ENCODE measurements around the gene SPRTN. TPM values are rescaled to one million over a fixed set of nuclear protein-coding genes. Genes with fewer than 3 reads are reported as not detected.

SPRTN gene
- total RNA-seq, 1 experiment from 2014 or later = 30.4 TPM

DNA sequence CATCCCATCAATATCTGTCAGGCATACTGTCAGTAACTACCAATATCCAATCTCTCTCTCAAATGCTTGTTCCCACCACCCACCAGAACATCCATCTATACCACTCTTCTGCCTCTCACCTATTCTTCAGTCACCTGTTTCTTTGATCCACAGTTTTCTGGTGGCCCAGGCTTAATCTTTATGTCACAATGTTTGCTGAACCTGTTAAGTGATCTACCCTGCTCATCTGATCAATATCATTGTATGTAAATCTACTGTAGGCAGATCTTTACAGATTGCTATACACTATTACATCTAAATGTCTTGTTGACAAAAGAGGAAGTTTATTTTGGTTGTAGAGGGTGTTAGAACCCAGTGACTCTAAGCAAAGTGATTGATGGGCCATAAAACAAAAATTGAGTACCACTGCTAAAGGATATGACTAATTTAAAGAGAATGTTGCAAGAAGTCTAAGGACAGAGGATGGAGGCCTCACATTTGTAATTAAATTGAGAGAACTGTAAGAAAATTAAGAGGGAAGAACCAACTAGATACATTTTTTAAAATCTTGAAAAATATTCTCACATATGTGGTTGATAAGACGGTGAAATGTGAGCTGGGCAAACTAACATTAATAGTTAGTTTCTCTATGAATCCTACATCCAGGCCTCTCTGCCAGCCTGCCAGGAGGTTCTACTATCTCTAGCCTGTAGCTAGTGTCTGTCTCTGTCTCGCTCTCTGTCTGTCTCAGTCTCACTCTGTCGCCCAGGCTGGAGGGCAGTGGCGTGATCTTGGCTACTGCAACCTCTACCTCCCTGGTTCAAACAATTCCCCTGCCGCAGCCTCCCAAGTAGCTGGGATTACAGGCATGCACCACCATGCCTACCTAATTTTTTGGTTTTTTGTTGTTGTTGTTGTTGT, 49.9 kb downstream of the SPRTN start:
- ChIA-PET POLR2A (interaction anchor here (0.6 to 18.4 kb wide), 6 partner anchors 10 to 140 kb away, joined by 3 to 247 read pairs (median 4); partner anchors contain the start of gene EGLN1), CTCF (interaction anchor here (0.6 to 1.7 kb wide), 6 partner anchors 19 to 602 kb away, joined by 3 to 4 read pairs (median 3); no protein-coding TSS in a partner anchor)
- Mint-ChIP-seq H3K27ac (ENCODE audit: low read depth, unreplicated experiment) (peak overlapping the region; percentile 8), H3K27me3 (ENCODE audit: insufficient read depth, unreplicated experiment) (no peaks in the 10 kb centered on the region), H3K4me3 (ENCODE audit: unreplicated experiment) (no peak overlapping the region), H3K36me3 (ENCODE audit: insufficient read depth, unreplicated experiment) (no peaks in the 10 kb centered on the region), H3K4me1 (ENCODE audit: insufficient read depth, unreplicated experiment) (peaks cover 39% of the 10 kb centered on the region), H3K9me3 (ENCODE audit: unreplicated experiment) (no peaks in the 10 kb centered on the region)
- TF ChIP-seq, protein P1, sequence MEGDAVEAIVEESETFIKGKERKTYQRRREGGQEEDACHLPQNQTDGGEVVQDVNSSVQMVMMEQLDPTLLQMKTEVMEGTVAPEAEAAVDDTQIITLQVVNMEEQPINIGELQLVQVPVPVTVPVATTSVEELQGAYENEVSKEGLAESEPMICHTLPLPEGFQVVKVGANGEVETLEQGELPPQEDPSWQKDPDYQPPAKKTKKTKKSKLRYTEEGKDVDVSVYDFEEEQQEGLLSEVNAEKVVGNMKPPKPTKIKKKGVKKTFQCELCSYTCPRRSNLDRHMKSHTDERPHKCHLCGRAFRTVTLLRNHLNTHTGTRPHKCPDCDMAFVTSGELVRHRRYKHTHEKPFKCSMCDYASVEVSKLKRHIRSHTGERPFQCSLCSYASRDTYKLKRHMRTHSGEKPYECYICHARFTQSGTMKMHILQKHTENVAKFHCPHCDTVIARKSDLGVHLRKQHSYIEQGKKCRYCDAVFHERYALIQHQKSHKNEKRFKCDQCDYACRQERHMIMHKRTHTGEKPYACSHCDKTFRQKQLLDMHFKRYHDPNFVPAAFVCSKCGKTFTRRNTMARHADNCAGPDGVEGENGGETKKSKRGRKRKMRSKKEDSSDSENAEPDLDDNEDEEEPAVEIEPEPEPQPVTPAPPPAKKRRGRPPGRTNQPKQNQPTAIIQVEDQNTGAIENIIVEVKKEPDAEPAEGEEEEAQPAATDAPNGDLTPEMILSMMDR (IDR thresholded peaks at IDR 0.05; ENCODE audit: unreplicated experiment) = no peak
- intact Hi-C loops (cut with micrococcal nuclease) = no loop called here
- no TSS peak for BruUV-seq (replicated peaks)
- peak; percentile 51 for DNase-seq (ENCODE audit: unreplicated experiment)

DNA sequence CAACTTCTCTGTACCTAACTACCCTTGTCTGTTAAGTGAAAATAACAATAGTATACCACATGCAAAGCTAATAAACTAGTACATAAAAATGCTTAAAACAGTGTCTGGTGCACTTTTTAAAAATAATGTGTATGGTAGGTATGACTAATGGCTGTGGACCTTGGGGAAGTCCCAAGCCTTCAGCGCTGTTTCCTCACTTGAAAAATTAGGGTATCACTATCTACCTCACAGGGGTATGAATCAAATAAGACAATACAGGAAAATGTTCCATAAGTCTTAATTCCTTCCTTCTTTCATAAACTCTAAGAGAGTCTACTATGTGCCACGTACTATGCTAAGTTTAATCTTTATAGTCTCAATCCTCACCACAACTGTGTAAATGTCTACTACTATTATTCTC, 52.0 kb downstream of the SPRTN start:
- Mint-ChIP-seq H3K4me1 (ENCODE audit: insufficient read depth, unreplicated experiment) (peaks cover 54% of the 10 kb centered on the region), H3K4me3 (ENCODE audit: unreplicated experiment) (no peak overlapping the region), H3K27ac (ENCODE audit: low read depth, unreplicated experiment) (peak overlapping the region; percentile 26), H3K36me3 (ENCODE audit: insufficient read depth, unreplicated experiment) (no peaks in the 10 kb centered on the region), H3K27me3 (ENCODE audit: insufficient read depth, unreplicated experiment) (no peaks in the 10 kb centered on the region), H3K9me3 (ENCODE audit: unreplicated experiment) (no peaks in the 10 kb centered on the region)
- TF ChIP-seq, protein P1 (IDR thresholded peaks at IDR 0.05; ENCODE audit: unreplicated experiment) = no peak
- intact Hi-C loops (cut with micrococcal nuclease) = no loop called here
- no TSS peak for BruUV-seq (replicated peaks)
- peak; percentile 57 for DNase-seq (ENCODE audit: unreplicated experiment)
- ChIA-PET POLR2A (interaction anchor here (0.6 to 18.4 kb wide), 10 partner anchors 9 to 1000 kb away, joined by 3 to 247 read pairs (median 4); partner anchors contain the start of gene EGLN1), CTCF (interaction anchor here (0.6 kb wide), 1 partner anchor 25 kb away, joined by 3 read pairs; no protein-coding TSS in a partner anchor)

GRCh38 chr1:231392389-231393131, 54.5 kb downstream of the SPRTN start:
- no peak for DNase-seq (ENCODE audit: unreplicated experiment)
- ChIA-PET POLR2A (interaction anchor here (0.8 to 18.4 kb wide), 16 partner anchors 9 to 413 kb away, joined by 3 to 247 read pairs (median 3); partner anchors contain the start of genes ARV1, EGLN1 and TTC13), CTCF (interaction anchor here (1.1 to 2.5 kb wide), 5 partner anchors 12 to 198 kb away, joined by 4 to 15 read pairs (median 9); partner anchors contain the start of gene EGLN1)
- Mint-ChIP-seq H3K4me3 (ENCODE audit: unreplicated experiment) (no peak overlapping the region), H3K27ac (ENCODE audit: low read depth, unreplicated experiment) (no peak overlapping the region), H3K4me1 (ENCODE audit: insufficient read depth, unreplicated experiment) (peaks cover 67% of the 10 kb centered on the region), H3K36me3 (ENCODE audit: insufficient read depth, unreplicated experiment) (no peaks in the 10 kb centered on the region), H3K27me3 (ENCODE audit: insufficient read depth, unreplicated experiment) (no peaks in the 10 kb centered on the region), H3K9me3 (ENCODE audit: unreplicated experiment) (no peaks in the 10 kb centered on the region)
- intact Hi-C loops (cut with micrococcal nuclease) = no loop called here
- TF ChIP-seq, protein P1 (IDR thresholded peaks at IDR 0.05; ENCODE audit: unreplicated experiment) = no peak
- no TSS peak for BruUV-seq (replicated peaks)
